Fibroblast of lung (primary cell): ENCODE results near the gene MYLK.

ENCODE experiments used
- CTCF ChIP-seq, 2 donors: IDR thresholded peaks in 1 of 2; conservative IDR thresholded peaks in 1 of 2; 1 replicate in 1 of 2; 2 replicates in 1 of 2; pipeline ENCODE4 v1.5.1; 2011 to 2012; ENCODE audit warnings: low read length in 2 of 2, control low read depth in 1 of 2, inconsistent platforms in 1 of 2, low read depth in 1 of 2, mild to moderate bottlenecking in 1 of 2
- EZH2 ChIP-seq: IDR thresholded peaks from 2 replicates; pipeline ENCODE4 v1.5.1; 2012; ENCODE audit warnings: low read length, control low read depth, mild to moderate bottlenecking; ENCODE audit errors: missing control alignments

GRCh38 chr3:123769356-123769743 is 114.8 kb downstream of the MYLK start:
- TF ChIP-seq EZH2 (no peak), CTCF (conservative IDR thresholded peaks at IDR 0.05 in 1 of 2, IDR thresholded peaks at IDR 0.05 in 1 of 2; ENCODE audit: low read depth in 1 of 2, low read length in 2 of 2) (no peak)
